HTR-8/SVneo (cell line): ENCODE measurements around the gene PAK2.
"Not testable (repeated sequence)": the region's sequence is repeated elsewhere in the genome, so short reads cannot be mapped to it uniquely, and the experiment has no call there.

Experiments
- DNase-seq: peaks from one replicate; pipeline ENCODE4 v3.0.0; 2011; ENCODE audit warnings: low spot score, mixed read lengths; ENCODE audit not compliant: insufficient read length
- FAIRE-seq: peaks from 2 replicates; lab custom pipeline; 2011; peaks lifted over from hg19 to GRCh38; lab: Jason Lieb, UNC

The PAK2 gene

GRCh38 chr3:196777836-196778235 lies 38.2 kb downstream of the PAK2 start:
- DNase-seq (no peak), FAIRE-seq (no peak)

GRCh38 chr3:196778755-196779154 lies 39.1 kb downstream of the PAK2 start:
- FAIRE-seq: peak; percentile 36
- DNase-seq: no peak

GRCh38 chr3:196782511-196782910 lies 42.9 kb downstream of the PAK2 start:
- FAIRE-seq: no peak
- no peak for DNase-seq

- FAIRE-seq: no peak
Observed at GRCh38 chr3:196788528-196788927, 48.9 kb downstream of the PAK2 start.

GRCh38 chr3:196789885-196790359 lies 50.3 kb downstream of the PAK2 start:
- no peak for FAIRE-seq
- DNase-seq: no peak

More at GRCh38 chr3:196788528-196788927, 48.9 kb downstream of the PAK2 start:
- DNase-seq: no peak

GRCh38 chr3:196790636-196791035 lies 51.0 kb downstream of the PAK2 start:
- FAIRE-seq (no peak), DNase-seq (no peak)

GRCh38 chr3:196792771-196793170 lies 53.1 kb downstream of the PAK2 start:
- FAIRE-seq: no peak
- peak; percentile 50 for DNase-seq

- peak; percentile 83 for DNase-seq
- no peak for FAIRE-seq
Observed at GRCh38 chr3:196793246-196793645, 53.6 kb downstream of the PAK2 start.

GRCh38 chr3:196794467-196794866 lies 54.8 kb downstream of the PAK2 start:
- DNase-seq (no peak), FAIRE-seq (no peak)

GRCh38 chr3:196796317-196796716 lies 56.7 kb downstream of the PAK2 start:
- no peak for DNase-seq
- FAIRE-seq: no peak

- no peak for FAIRE-seq
- DNase-seq: no peak
Observed at GRCh38 chr3:196800742-196801434, 61.2 kb downstream of the PAK2 start.

- DNase-seq (no peak), FAIRE-seq (no peak)
Observed at GRCh38 chr3:196803891-196804468, 64.3 kb downstream of the PAK2 start.

GRCh38 chr3:196804773-196805172 lies 65.1 kb downstream of the PAK2 start:
- DNase-seq (no peak), FAIRE-seq (no peak)

GRCh38 chr3:196810963-196811581 lies 71.4 kb downstream of the PAK2 start:
- FAIRE-seq (no peak), DNase-seq (no peak)

- no peak for FAIRE-seq
- DNase-seq: no peak
Observed at GRCh38 chr3:196812853-196813252, 73.2 kb downstream of the PAK2 start.

GRCh38 chr3:196813903-196814302 lies 74.2 kb downstream of the PAK2 start:
- no peak for FAIRE-seq
- DNase-seq: no peak

GRCh38 chr3:196821806-196822355 lies 82.2 kb downstream of the PAK2 start:
- no peak for DNase-seq
- FAIRE-seq: no peak

GRCh38 chr3:196829651-196830050 lies 90.0 kb downstream of the PAK2 start:
- not testable (repeated sequence) for FAIRE-seq, DNase-seq

GRCh38 chr3:196835086-196835485 lies 95.4 kb downstream of the PAK2 start:
- DNase-seq (no peak), FAIRE-seq (no peak)

- not testable (repeated sequence) for FAIRE-seq, DNase-seq
Observed at GRCh38 chr3:196836626-196837025, 97.0 kb downstream of the PAK2 start.

- FAIRE-seq: no peak
- DNase-seq: peak; percentile 62
Observed at GRCh38 chr3:196837819-196838420, 98.3 kb downstream of the PAK2 start.
